ENCODE results near the gene BICD1.

- TF ChIP-seq JUND (IDR thresholded peaks at IDR 0.05): no peak
- TF ChIP-seq CTCF (IDR thresholded peaks at IDR 0.05): no peak
- TF ChIP-seq EZH2phosphoT487 (IDR thresholded peaks at IDR 0.05; ENCODE audit: borderline replicate concordance, low read depth): no peak
- no peak for TF ChIP-seq SIN3A (IDR thresholded peaks at IDR 0.05; ENCODE audit: borderline replicate concordance, low read depth, low read length)
- no peak for TF ChIP-seq POLR2AphosphoS5 (IDR thresholded peaks at IDR 0.05; ENCODE audit: low read depth, low read length)
- TF ChIP-seq EP300 (IDR thresholded peaks at IDR 0.05; ENCODE audit: borderline replicate concordance in 1 of 2, low read depth in 1 of 2, low read length in 1 of 2): no peak
- TF ChIP-seq TCF12 (IDR thresholded peaks at IDR 0.05): no peak
- TF ChIP-seq SMC3 (IDR thresholded peaks at IDR 0.05; ENCODE audit: low read depth, low read length): no peak
- TF ChIP-seq YY1 (IDR thresholded peaks at IDR 0.05; ENCODE audit: low read depth): no peak
- TF ChIP-seq PBX3 (IDR thresholded peaks at IDR 0.05): no peak
- TF ChIP-seq MXI1 (IDR thresholded peaks at IDR 0.05; ENCODE audit: low read depth, low read length): no peak
- no peak for TF ChIP-seq NRF1 (IDR thresholded peaks at IDR 0.05; ENCODE audit: low read depth, low read length)
- no peak for TF ChIP-seq ZBTB33 (IDR thresholded peaks at IDR 0.05; ENCODE audit: borderline replicate concordance, low read depth)
- TF ChIP-seq RCOR1 (IDR thresholded peaks at IDR 0.05; ENCODE audit: low read length): no peak
Observed at GRCh38 chr12:32158525-32158924, 51.9 kb downstream of the BICD1 start.
